HS-5 (cell line): ENCODE measurements around the gene CRAT.

Source experiments
- DNase-seq: peaks from one replicate; pipeline ENCODE4 v3.0.0-alpha.2; 2012; ENCODE audit warnings: low read depth

CRAT gene

DNA sequence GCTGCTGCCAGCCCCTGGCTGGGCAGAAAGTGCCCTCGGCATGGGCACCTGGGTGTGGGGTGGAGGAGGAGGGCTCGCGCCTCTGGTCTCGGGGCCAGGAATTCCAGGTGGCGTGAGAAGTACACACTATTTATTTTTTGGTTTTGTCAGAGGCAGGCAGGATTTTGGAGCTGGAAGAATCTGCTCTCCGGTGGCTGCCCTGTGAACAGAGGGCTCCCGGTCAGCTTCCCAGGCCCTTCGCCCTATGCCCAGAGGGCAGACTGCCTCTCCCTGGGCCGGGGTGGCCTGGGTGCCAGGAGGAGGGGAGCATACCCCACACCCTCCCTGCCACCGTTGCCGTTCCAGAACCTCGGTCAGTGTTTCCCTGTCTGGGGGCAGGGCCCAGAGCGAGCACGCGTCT, 21.3 kb downstream of the CRAT start:
- no peak for DNase-seq

GRCh38 chr9:129084087-129084486, 26.5 kb downstream of the CRAT start:
- no peak for DNase-seq

DNA sequence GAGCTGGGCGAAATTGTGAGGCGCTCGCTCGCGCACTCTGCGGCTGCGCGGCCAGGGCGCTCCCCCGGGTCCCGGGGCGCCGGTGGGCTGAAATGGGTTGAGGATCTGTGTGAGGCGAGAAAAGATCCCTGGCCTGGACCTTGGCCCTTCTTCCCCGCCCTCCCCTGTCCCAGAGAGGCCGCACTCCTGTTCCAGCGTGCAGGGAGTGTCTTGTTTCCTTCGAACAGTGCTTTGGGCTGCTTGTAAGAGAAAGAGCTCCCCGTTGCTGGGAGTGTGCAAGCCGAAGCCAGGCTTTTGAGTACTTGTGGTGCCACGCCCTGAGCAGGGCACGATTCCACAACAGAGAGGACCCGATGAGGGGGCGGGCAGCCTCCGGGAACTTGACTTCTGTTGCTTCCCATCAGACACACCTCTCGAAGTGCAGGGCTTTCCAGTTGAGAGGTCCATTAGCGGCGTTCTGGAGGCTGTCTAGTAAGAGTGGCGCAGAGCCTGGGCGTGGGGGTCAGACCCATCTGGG, 29.1 kb downstream of the CRAT start:
- no peak for DNase-seq

GRCh38 chr9:129080601-129081387, 29.8 kb downstream of the CRAT start, which contains the start of gene DOLPP1:
TSS of gene DOLPP1 (plus strand) at chr9:129081111. CDS start at chr9:129081132, 21 bp downstream.
- peak; percentile 95 for DNase-seq

DNA sequence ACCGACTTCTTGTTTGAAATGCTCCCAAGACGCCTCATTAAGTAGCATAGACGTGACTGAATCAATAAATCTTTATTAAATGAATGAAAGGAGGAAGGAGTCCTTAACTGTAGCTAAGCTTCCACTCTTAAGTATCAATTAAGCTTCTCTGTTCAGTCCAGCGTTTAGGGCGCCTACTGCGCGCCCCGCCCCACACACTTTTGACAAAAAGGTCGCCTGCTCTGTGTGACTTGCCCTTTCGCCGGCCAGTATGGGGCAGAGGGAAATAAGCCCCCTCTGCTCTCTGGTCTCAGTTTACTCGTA, 30.3 kb downstream of the CRAT start:
- DNase-seq, result no peak

DNA sequence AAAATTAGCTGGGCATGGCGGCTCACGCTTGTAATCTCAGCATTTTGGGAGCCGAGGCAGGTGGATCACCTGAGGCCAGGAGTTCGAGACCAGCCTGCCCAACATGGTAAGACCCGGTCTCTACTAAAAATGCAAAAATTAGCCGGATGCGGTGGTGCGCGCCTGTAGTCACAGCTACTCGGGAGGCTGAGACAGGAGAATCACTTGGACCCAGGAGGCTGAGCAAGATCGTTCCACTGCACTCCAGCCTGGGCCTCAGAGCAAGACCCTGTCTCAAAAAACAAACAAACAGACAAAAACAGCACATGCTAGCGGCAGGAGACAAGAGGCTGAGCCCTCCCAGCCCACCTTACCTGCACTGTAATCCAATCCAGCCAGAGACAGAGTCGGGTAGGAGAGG, 30.8 kb downstream of the CRAT start:
- DNase-seq, result no peak

DNA sequence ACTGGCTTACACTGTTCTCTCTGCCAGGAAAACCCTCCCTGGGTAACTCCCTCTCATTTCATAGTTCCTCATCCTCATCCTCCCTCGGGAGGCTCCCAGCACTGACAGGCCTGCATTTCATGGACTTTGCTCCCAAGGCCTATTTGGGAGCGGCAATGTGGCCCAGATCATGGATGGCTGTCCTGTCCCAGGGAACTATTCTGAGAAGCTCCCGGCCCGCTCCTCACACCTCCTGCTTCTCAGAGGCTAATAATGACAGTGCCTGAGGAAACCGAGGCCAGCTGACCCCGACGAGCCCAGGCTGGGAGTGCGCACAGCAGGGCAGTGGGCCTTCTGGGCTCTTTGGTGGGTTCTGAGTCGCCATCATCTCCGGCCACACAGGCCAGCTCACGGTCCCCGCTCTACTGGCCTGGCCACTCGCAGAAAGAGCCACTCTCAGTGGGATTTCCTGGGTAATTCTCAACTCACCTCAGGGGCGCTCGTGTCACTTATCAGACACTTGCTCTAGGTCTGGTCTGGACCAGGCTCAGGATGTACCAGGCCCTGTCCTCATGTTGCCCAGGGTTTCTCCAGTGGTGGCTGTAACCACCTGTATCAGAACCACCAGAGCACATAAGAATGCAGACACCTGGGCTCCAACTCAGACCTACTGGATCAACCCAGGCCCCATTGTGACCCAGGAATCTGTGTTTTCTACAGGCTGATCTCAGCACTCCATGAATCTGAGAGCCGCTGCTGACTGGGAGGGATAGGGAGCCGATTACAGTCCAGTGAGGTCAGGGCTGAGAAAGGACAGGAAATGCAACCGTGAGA, 31.7 kb downstream of the CRAT start:
- no peak for DNase-seq

- no peak for DNase-seq
Observed at GRCh38 chr9:129077236-129077635, 33.4 kb downstream of the CRAT start.

DNA sequence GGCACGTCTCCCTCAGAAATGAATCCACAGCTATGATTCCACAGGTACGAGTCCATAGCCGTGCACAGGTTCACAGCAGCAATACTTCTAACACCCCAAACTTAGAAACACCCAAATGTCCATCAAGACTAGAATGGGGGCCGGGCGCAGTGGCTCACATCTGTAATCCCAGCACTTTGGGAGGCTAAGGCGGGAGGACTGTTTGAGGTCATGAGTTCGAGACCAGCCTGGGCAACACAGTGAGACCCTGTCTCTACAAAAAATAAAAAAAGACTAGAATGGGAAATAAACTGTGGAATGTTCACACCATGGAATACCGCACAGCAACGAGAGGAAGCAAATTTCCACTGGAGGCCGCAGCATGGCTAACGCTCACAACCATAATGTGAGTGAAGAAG, 34.0 kb downstream of the CRAT start:
- no peak for DNase-seq

- DNase-seq, result no peak
Observed at GRCh38 chr9:129075996-129076639, 34.5 kb downstream of the CRAT start.

GRCh38 chr9:129074106-129074505, 36.5 kb downstream of the CRAT start:
- no peak for DNase-seq

DNA sequence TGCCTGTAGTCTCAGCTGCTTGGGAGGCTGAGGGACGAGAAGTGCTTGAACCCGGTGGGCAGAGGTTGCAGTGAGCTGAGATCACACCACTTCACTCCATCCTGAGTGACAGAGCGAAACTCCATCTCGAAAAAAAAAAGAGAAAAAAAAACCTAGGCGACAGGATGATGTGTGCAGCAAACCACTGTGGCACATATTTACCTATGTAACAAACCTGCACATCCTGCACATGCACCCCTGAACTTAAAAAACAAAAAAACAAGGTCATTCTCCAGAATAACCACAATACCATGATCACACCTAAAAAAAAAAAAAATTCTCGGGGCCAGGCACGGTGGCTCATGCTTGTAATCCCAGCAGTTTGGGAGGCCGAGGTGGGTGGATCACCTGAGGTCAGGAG, 37.2 kb downstream of the CRAT start:
- no peak for DNase-seq

GRCh38 chr9:129072171-129072570, 38.4 kb downstream of the CRAT start:
- DNase-seq, result no peak

- no peak for DNase-seq
Observed at GRCh38 chr9:129071526-129072126, 39.0 kb downstream of the CRAT start.

- no peak for DNase-seq
Observed at GRCh38 chr9:129070696-129071525, 39.7 kb downstream of the CRAT start.

DNA sequence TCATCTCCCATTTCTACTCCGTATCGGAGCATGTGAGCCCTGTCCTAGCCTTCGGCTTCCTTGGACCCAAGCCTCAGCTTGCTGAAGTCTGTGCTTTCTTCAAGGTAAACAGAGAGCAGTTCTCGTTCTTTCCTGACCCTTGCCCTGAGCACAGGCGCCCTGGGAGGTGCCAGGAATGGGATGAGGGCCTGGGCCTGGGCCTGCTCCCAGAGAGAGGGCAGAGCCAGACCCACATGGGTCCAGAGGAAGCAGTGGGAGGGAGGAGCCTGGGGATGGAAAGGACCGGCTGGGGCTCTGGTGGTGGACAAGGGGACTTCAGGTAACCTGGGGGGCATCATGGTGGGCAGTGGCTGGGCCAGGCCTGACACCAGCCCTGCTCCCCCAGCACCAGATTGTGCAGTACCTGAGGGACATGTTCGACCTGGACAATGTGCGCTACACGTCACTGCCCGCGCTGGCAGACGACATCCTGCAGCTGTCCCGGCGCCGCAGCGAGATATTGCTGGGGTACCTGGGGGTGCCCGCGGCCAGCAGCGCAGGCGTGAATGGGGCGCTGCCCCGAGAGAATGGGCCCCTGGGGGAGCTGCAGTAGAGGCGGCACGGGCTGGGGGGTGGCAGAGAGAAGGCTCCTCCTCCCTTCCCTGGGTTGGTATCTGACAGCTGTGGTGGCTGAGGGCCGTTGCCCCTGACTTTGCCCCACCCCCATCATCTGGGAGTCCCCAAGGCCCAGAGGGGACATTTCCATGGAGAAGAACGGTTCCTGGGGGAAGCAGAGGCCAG, 40.5 kb downstream of the CRAT start:
- DNase-seq, result no peak

GRCh38 chr9:129068990-129069861, 41.4 kb downstream of the CRAT start:
- no peak for DNase-seq

- DNase-seq, result no peak
Observed at GRCh38 chr9:129068110-129068509, 42.5 kb downstream of the CRAT start.

- DNase-seq, result no peak
Observed at GRCh38 chr9:129064499-129064908, 46.1 kb downstream of the CRAT start.

DNA sequence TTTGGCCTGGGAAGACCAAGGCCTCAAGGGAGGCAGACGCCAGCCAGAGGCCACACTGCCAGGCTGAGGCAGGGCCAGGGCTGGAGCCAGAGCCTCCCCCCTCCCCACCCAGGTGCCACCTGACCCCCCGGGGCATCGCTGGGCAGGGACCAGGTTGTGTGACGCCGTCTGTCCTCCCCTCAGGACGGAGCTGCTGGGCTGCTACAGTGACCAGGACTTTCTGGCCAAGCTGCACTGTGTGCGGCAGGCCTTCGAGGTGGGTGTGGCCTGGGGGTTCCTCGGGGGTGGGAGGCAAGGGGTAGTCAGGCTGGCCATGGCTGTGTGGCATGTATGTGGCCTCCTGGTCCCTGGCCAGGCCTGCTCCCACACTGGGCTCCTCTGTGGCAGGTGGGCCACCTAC, 47.5 kb downstream of the CRAT start:
- no peak for DNase-seq
